OCI-LY1 (cell line): Measurements from ENCODE around the gene POC1A.

Experiments used
- CTCF ChIP-seq: fragments of 200-600 bp; sonication (generic), shearing (Covaris generic); IDR thresholded peaks from 2 replicates; pipeline ENCODE4 v1.5.1; 2017; ENCODE audit warnings: mild to moderate bottlenecking, antibody characterized with exemption, low read length, moderate library complexity, mixed read lengths
- EZH2 ChIP-seq: fragments of 200-600 bp; sonication (generic), shearing (Covaris generic); IDR thresholded peaks from 2 replicates; pipeline ENCODE4 v1.8.0; 2017; ENCODE audit warnings: borderline replicate concordance, mixed run types, mild to moderate bottlenecking, antibody characterized with exemption, low read length, moderate library complexity, mixed read lengths

GRCh38 chr3:52144796-52145735 lies 9.2 kb downstream of the POC1A start:
- no peak for TF ChIP-seq CTCF
- no peak for TF ChIP-seq EZH2
